GM12892 (cell line): Measurements from ENCODE around the gene MAB21L2.

Experiments used
- POLR2A ChIP-seq: IDR thresholded peaks from 2 replicates; pipeline ENCODE4 v1.6.1; 2011; ENCODE audit warnings: low read depth, low read length, control low read depth
- TAF1 ChIP-seq: IDR thresholded peaks from 2 replicates; pipeline ENCODE4 v1.6.1; 2011; ENCODE audit warnings: low read depth, mild to moderate bottlenecking, control low read depth, low read length, borderline replicate concordance

DNA sequence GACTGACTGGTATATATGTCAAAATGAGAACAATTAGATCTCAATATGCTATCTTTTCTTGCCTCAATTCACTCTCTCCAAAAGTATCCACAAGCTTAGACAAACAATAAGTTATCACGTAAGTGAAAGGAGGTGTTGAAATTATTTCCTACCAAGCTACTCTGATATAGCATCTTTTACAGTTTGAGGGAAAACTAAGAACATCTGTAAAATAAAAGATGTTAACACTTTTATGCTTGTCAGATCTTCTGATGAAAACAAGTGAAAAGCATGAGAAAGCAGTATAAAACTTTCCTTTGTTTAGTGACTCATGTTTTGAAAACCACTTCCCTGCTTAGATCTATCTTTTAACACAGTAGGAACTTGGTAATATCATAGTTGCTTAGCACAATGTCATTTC is 8.4 kb upstream of the MAB21L2 start:
- TF ChIP-seq POLR2A: no peak
- no peak for TF ChIP-seq TAF1
